ENCODE data around the gene FGFBP3.

- no peak for TF ChIP-seq CTCF (IDR thresholded peaks at IDR 0.05; ENCODE audit: low read depth, low read length)
- TF ChIP-seq, protein P1, sequence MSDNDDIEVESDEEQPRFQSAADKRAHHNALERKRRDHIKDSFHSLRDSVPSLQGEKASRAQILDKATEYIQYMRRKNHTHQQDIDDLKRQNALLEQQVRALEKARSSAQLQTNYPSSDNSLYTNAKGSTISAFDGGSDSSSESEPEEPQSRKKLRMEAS (IDR thresholded peaks at IDR 0.05; ENCODE audit: low read depth, low read length), result no peak
- no peak for TF ChIP-seq POLR2A (IDR thresholded peaks at IDR 0.05; ENCODE audit: extremely low read depth, insufficient read length)
Observed at GRCh38 chr10:91886954-91887271, 22.4 kb downstream of the FGFBP3 start.
